Erythroblast (primary cell): Measurements from ENCODE around the gene TREM1.

Experiments
- GATA1 ChIP-seq: IDR thresholded peaks from 2 replicates; pipeline ENCODE4 v1.6.1; 2011; ENCODE audit warnings: low read depth, mild to moderate bottlenecking, control low read depth, low read length, moderate library complexity
- POLR2A ChIP-seq: IDR thresholded peaks from 2 replicates; pipeline ENCODE4 v1.6.1; 2011; ENCODE audit warnings: mild to moderate bottlenecking, low read length

DNA sequence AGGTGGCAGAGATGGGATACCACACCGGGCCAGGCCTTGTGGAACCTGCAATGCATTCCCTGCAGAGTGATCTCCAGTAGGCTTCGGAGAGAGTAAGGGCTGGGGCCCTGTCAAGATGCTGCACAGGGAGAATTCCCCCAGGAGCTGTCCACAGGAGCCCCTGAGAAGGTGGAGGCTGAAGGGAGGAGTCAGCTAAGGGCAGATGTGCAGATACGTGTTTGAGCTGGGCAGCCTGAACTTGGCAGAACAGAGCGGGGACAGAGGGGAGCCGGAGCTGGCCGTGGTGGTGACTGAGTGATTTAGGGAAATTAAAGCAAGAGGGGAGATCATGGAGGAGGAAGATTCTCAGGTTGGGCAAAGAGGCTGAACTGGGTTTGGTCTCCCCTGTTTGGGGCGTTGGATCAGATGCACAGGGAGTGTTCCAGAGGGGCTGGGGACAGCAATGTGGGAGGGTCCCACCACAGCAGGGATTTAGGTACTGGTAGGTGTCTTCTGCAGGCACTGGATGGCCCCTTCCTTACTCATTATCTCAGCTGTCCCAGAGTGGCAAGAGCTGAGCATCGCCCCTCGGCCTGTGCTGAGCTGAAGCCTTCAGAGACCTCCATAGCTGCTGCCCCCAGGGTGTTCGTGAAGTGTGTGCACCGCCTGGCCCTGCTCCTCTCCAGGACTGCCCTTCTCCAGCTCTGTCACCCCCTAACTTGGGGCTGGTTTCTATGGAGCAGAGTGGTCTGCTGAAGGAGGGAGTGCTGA, 45.1 kb upstream of the TREM1 start:
- TF ChIP-seq POLR2A (no peak), GATA1 (no peak)
